Naive thymus-derived CD8-positive, alpha-beta T cell (primary cell): Measurements from ENCODE around the gene CFB. TPM values are rescaled to one million over a fixed set of nuclear protein-coding genes. Genes with fewer than 3 reads are reported as not detected.
"Not testable (repeated sequence)": the region's sequence is repeated elsewhere in the genome, so short reads cannot be mapped to it uniquely, and the experiment has no call there.

Experiments
- ATAC-seq, 2 donors: fragments of 150-1000 bp; cut with Tn5 transposase in 1 of 2; sonication (Bioruptor Pico), chemical (Tn5 transposase) in 1 of 2; 1 replicate in 1 of 2; 2 replicates in 1 of 2; pipeline ENCODE4 v1.10.0; 2021; ENCODE audit warnings: mild to moderate bottlenecking in 2 of 2, moderate library complexity in 2 of 2
- POLR2A ChIA-PET: fragments of 350-600 bp; sonication (Branson Sonifier 250); formaldehyde crosslinking; loops from one replicate; lab custom pipeline; 2021; ENCODE audit warnings: antibody characterized with exemption; lab: Charles Lee
- DNase-seq, 10 donors: peaks; one replicate each; pipeline versions ENCODE4 v3.0.0 to v3.0.0-alpha.2; 2020 to 2022
- H3K27ac Mint-ChIP-seq, 10 donors: one replicate each; pipeline ENCODE4 v1.8.0; 2020 to 2022; ENCODE audit warnings: mild to moderate bottlenecking in 10 of 10, mixed read lengths in 10 of 10, moderate library complexity in 4 of 10, inconsistent platforms in 1 of 10
- H3K27me3 Mint-ChIP-seq, 5 donors: one replicate each; pipeline ENCODE4 v1.8.0; 2021 to 2022; ENCODE audit warnings: mixed read lengths in 5 of 5
- H3K36me3 Mint-ChIP-seq, 3 donors: one replicate each; pipeline ENCODE4 v1.8.0; 2020 to 2022; ENCODE audit warnings: mixed read lengths in 3 of 3, mild to moderate bottlenecking in 2 of 3, inconsistent platforms in 1 of 3
- H3K4me1 Mint-ChIP-seq, 4 donors: one replicate each; pipeline ENCODE4 v1.8.0; 2021 to 2022; ENCODE audit warnings: mixed read lengths in 4 of 4
- H3K4me3 Mint-ChIP-seq, 10 donors: one replicate each; pipeline ENCODE4 v1.8.0; 2020 to 2022; ENCODE audit warnings: mild to moderate bottlenecking in 10 of 10, mixed read lengths in 10 of 10, moderate library complexity in 6 of 10, inconsistent platforms in 1 of 10
- H3K9me3 Mint-ChIP-seq, 9 donors: one replicate each; pipeline ENCODE4 v1.8.0; 2020 to 2022; ENCODE audit warnings: mixed read lengths in 9 of 9, mild to moderate bottlenecking in 3 of 9, inconsistent platforms in 1 of 9, moderate library complexity in 1 of 9
- polyA plus RNA-seq, 3 donors: library from polyadenylated mRNA; unstranded; fragments of 300-500 nt; fragmentation: Illumina TruSeq; gene quantifications; one replicate each; pipeline ENCODE4 v1.2.3, GENCODE V29; 2021
- total RNA-seq, 8 experiments: library from RNA in 2 of 8; stranded (reverse) in 2 of 8; gene quantifications; one replicate each; pipeline ENCODE4 v1.2.3 and lab custom pipeline; 2021 to 2026

The CFB gene
- total and polyA plus RNA-seq, 5 experiments from 2014 or later = 0.22 to 1.4 (median 0.81) TPM; not detected in 1

DNA sequence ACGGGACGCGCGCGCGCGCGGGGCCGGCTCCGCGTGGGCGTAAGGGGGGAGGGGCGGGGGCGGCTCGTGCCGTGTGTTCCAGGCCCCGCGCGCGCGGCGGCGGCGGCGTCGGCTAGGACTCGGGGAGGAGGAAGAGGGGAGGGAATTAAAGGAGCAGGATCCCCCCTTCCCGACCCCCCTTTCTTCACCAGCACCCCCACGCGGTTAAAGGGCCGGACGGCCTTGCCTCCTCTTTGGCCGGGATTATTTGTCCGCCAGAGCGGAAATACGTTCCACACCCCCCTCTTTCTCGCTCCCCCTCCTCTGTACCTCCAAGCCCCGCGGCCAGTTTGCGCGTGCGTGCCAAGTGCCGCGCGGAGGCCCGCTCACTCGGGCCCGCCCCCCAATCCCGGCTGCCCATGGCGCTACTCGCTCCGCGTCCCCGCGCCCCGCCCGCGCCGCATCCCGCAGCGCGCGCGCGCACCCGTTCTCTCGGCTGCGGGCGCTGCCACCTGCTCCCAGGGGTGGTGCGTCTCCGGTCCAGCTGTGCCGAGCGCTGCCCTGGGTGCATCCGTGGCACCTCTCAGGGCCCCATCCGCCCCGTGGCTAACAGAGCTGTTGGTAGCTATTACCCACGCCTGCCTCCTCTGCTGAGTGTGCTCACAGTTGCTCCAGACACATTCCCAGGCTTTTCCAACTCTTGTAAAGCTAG lies 43.8 kb upstream of the CFB start, which contains the start of gene ZBTB12:
Gene ZBTB12 (minus strand): TSS at position 134 of the 691 bp plus-strand sequence. CDS start 781 bp downstream, outside the sequence.
- DNase-seq = peak; percentile 78 to 91 (median 84)
- peaks cover 0 to 4% (median 0%) of the 10 kb centered on the region in 3 donors for H3K36me3 Mint-ChIP-seq
- peak within 1 kb of the TSS; percentile 68 to 96 (median 92) for H3K27ac Mint-ChIP-seq
- H3K4me3 Mint-ChIP-seq = peak within 1 kb of the TSS; percentile 78 to 94 (median 90)
- peaks cover 22 to 36% (median 32%) of the 10 kb centered on the region in 4 donors for H3K4me1 Mint-ChIP-seq
- H3K9me3 Mint-ChIP-seq = no peaks in the 10 kb centered on the region
- ATAC-seq = peak; percentile 58 to 65
- H3K27me3 Mint-ChIP-seq = no peaks in the 10 kb centered on the region
- POLR2A ChIA-PET = interaction anchor here (0.6 to 2.3 kb wide), 25 partner anchors 12 to 1357 kb away, joined by 3 to 13 read pairs (median 4); partner anchors contain the start of genes ABHD16A, ATP6V1G2, DXO and GPANK1

DNA sequence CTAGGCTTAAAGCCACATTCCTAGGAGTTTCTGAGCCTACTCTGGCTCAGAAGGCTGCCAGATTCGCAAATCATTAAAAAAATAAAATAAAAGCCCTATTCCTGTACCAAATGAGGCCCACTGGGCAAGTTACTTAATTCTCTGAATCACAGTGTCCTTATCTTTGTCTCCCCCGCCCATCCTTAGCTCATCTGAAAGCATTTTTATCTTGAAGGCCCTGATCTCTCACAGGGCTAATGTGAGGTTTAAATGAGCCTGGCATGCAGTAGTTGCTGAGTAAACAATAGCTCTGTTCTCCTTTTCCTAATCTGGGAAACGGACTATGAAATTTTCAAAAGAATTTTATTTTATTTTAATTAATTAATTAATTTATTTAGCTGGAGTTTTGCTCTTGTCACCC lies 41.9 kb upstream of the CFB start:
- Mint-ChIP-seq H3K27me3 (peaks cover 0 to 5% (median 0%) of the 10 kb centered on the region in 5 donors), H3K36me3 (no peaks in the 10 kb centered on the region), H3K27ac (no peak overlapping the region), H3K9me3 (no peaks in the 10 kb centered on the region), H3K4me3 (peak overlapping the region in 3 of 10 donors; percentile 1 to 17 (median 9)), H3K4me1 (peaks cover 18 to 25% (median 23%) of the 10 kb centered on the region in 4 donors)
- POLR2A ChIA-PET = interaction anchor here (1.1 to 1.3 kb wide), 2 partner anchors 48 to 201 kb away, joined by 3 read pairs; partner anchors contain the start of gene ABHD16A
- ATAC-seq (no peak), DNase-seq (no peak)

DNA sequence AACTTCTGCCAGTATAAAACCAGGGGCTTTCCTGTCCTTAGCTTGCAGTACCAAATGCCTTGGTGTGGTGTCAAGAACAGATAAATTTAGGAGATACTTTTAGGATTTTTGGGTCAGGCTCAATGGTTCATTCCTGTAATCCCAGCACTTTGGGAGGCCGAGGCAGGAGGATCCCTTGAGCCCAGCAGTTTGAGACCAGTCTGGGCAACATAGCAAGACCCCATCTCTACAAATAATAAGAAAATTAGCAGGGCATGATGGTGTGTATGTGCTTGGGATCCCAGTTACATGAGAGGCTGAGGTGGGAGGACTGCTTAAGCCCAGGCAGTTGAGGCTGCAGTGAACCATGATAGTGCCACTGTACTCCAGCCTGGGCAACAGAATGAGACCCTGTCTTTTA lies 40.9 kb upstream of the CFB start:
- ATAC-seq = no peak
- peaks cover 0 to 5% (median 0%) of the 10 kb centered on the region in 5 donors for H3K27me3 Mint-ChIP-seq
- DNase-seq = no peak
- H3K9me3 Mint-ChIP-seq = no peaks in the 10 kb centered on the region
- peaks cover 10 to 15% (median 12%) of the 10 kb centered on the region in 4 donors for H3K4me1 Mint-ChIP-seq
- no peak overlapping the region for H3K27ac Mint-ChIP-seq
- peak overlapping the region in 1 of 10 donors; percentile 4 for H3K4me3 Mint-ChIP-seq
- POLR2A ChIA-PET = interaction anchor here (0.6 to 1.3 kb wide), 2 partner anchors 47 to 70 kb away, joined by 3 read pairs; no protein-coding TSS in a partner anchor
- H3K36me3 Mint-ChIP-seq = no peaks in the 10 kb centered on the region

GRCh38 chr6:31906122-31906521 lies 39.8 kb upstream of the CFB start:
- no peaks in the 10 kb centered on the region for H3K36me3 Mint-ChIP-seq
- peaks cover 8 to 15% (median 11%) of the 10 kb centered on the region in 4 donors for H3K4me1 Mint-ChIP-seq
- no peak overlapping the region for H3K4me3 Mint-ChIP-seq
- H3K27me3 Mint-ChIP-seq = peaks cover 0 to 5% (median 0%) of the 10 kb centered on the region in 5 donors
- ATAC-seq (no peak), DNase-seq (no peak)
- POLR2A ChIA-PET = no interaction called here
- H3K27ac Mint-ChIP-seq = no peak overlapping the region
- H3K9me3 Mint-ChIP-seq = no peaks in the 10 kb centered on the region

DNA sequence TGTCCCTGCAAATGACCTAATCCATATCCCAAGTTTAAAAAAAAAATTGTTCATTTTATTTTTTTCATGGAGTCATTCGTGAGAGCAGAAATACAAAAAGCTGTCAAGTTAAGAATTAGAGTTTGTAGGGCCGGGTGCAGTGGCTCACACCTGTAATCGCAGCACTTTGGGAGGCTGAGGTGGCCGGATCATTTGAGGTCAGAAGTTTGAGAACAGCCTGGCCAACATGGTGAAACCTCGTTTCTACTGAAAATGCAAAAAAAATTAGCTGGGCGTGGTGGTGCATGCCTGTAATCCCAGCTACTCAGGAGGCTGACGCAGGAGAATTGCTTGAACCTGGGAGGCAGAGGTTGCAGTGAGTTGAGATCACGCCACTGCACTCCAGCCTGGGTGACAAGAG lies 39.2 kb upstream of the CFB start:
- H3K27me3 Mint-ChIP-seq, H3K27ac Mint-ChIP-seq, ATAC-seq, POLR2A ChIA-PET, DNase-seq, H3K9me3 Mint-ChIP-seq, H3K4me3 Mint-ChIP-seq, H3K36me3 Mint-ChIP-seq: not testable (repeated sequence)
- peaks cover 8 to 15% (median 10%) of the 10 kb centered on the region in 4 donors for H3K4me1 Mint-ChIP-seq

GRCh38 chr6:31907158-31907813 lies 38.6 kb upstream of the CFB start:
- ATAC-seq = no peak
- H3K27me3 Mint-ChIP-seq = peaks cover 0 to 5% (median 0%) of the 10 kb centered on the region in 5 donors
- H3K36me3 Mint-ChIP-seq = no peaks in the 10 kb centered on the region

DNA sequence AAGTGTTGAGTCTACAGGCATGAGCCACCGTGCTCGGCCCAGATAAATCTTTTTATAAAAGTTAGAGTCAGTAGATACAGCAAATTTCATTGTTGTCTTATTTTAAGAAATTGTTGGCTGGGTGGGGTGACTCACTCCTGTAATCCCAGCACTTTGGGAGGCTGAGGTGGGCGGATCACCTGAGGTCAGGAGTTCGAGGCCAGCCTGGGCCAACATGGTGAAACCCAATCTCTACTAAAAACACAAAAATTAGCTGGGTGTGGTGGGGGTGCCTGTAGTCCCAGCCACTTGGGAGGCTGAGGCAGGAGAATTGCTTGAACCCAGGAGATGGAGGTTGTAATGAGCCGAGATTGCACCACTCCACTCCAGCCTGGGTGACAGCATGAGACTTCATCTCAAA lies 37.6 kb upstream of the CFB start:
- POLR2A ChIA-PET = interaction anchor here (0.7 to 2.0 kb wide), 3 partner anchors 10 to 41 kb away, joined by 4 to 8 read pairs (median 7); partner anchors contain the start of gene EHMT2
- H3K36me3 Mint-ChIP-seq, H3K4me1 Mint-ChIP-seq, H3K4me3 Mint-ChIP-seq, H3K9me3 Mint-ChIP-seq, ATAC-seq, H3K27ac Mint-ChIP-seq, DNase-seq, H3K27me3 Mint-ChIP-seq: not testable (repeated sequence)

More at GRCh38 chr6:31907158-31907813, 38.6 kb upstream of the CFB start:
- Mint-ChIP-seq H3K27ac (no peak overlapping the region), H3K4me1 (peaks cover 8 to 10% (median 9%) of the 10 kb centered on the region in 4 donors), H3K4me3 (no peak overlapping the region), H3K9me3 (no peaks in the 10 kb centered on the region)
- POLR2A ChIA-PET = interaction anchor here (1.1 kb wide), 1 partner anchor 10 kb away, joined by 7 read pairs; the partner anchor contains the start of gene EHMT2
- DNase-seq = no peak

DNA sequence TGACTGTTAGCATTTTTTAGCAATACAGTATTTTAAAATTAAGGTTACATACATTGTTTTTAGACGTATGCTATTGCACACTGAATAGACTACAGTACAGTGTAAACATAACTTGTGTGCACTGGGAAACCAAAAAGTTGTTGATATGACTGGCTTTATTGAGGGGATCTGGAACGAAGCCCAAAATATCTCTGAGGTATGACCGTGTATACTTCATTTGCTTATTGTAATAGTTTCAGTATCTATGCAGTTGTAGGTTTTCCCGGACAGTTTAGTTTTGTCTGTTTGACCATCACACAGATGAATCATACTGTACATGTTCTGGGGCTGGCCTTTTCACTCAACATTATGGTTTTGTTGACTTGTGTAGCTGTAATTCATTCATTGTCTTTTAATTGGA lies 37.1 kb upstream of the CFB start:
- no peak for DNase-seq
- Mint-ChIP-seq H3K27me3 (peaks cover 0 to 5% (median 0%) of the 10 kb centered on the region in 5 donors), H3K27ac (no peak overlapping the region), H3K4me1 (peaks cover 0 to 3% (median 0%) of the 10 kb centered on the region in 4 donors), H3K36me3 (no peaks in the 10 kb centered on the region), H3K9me3 (no peaks in the 10 kb centered on the region), H3K4me3 (no peak overlapping the region)
- POLR2A ChIA-PET = interaction anchor here (1.1 to 2.0 kb wide), 2 partner anchors 10 to 11 kb away, joined by 4 to 7 read pairs; partner anchors contain the start of gene EHMT2
- ATAC-seq = no peak

DNA sequence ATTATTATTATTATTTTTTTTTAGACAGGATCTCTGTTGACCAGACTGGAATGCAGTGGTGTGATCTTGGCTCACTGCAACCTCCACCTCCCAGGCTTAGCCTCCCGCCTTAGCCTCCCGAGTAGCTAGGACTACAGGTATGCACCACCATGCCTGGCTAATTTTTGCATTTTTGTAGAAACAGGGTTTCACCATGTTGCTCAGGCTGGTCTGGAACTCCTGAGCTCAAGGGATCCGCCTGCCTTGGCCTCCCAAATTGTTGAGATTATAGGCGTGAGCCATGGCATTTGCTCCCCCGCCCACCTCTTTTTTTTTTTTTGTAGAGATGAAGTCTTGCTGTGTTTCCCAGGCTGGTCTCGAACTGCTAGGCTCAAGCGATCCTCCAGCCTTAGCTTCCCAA lies 36.6 kb upstream of the CFB start:
- not testable (repeated sequence) for H3K4me1 Mint-ChIP-seq, DNase-seq, H3K27me3 Mint-ChIP-seq, H3K4me3 Mint-ChIP-seq, H3K36me3 Mint-ChIP-seq, H3K9me3 Mint-ChIP-seq, ATAC-seq
- peak overlapping the region in 1 of 10 donors; percentile 27 for H3K27ac Mint-ChIP-seq
- POLR2A ChIA-PET = interaction anchor here (0.6 to 2.0 kb wide), 5 partner anchors 11 to 1971 kb away, joined by 3 to 7 read pairs (median 3); partner anchors contain the start of gene EHMT2

GRCh38 chr6:31911826-31912585 lies 33.9 kb upstream of the CFB start:
- H3K27ac Mint-ChIP-seq = no peak overlapping the region
- no peaks in the 10 kb centered on the region for H3K9me3 Mint-ChIP-seq
- peaks cover 0 to 3% (median 0%) of the 10 kb centered on the region in 4 donors for H3K4me1 Mint-ChIP-seq
- no peak overlapping the region for H3K4me3 Mint-ChIP-seq
- POLR2A ChIA-PET = no interaction called here
- H3K36me3 Mint-ChIP-seq = no peaks in the 10 kb centered on the region
- ATAC-seq = no peak
- DNase-seq = no peak
- peaks cover 0 to 16% (median 9%) of the 10 kb centered on the region in 5 donors for H3K27me3 Mint-ChIP-seq

- Mint-ChIP-seq H3K27ac (peak overlapping the region in 1 of 10 donors; percentile 24), H3K4me1 (peaks cover 0 to 3% (median 0%) of the 10 kb centered on the region in 4 donors), H3K4me3 (no peak overlapping the region), H3K36me3 (no peaks in the 10 kb centered on the region), H3K27me3 (peaks cover 0 to 16% (median 8%) of the 10 kb centered on the region in 5 donors), H3K9me3 (no peaks in the 10 kb centered on the region)
- no peak for ATAC-seq
- POLR2A ChIA-PET = no interaction called here
- no peak for DNase-seq
Measured at GRCh38 chr6:31915351-31915750, 30.5 kb upstream of the CFB start.

- Mint-ChIP-seq H3K4me1 (peaks cover 0 to 3% (median 0%) of the 10 kb centered on the region in 4 donors), H3K4me3 (no peak overlapping the region), H3K9me3 (no peaks in the 10 kb centered on the region), H3K27ac (peak overlapping the region in 1 of 10 donors; percentile 24), H3K27me3 (peaks cover 0 to 16% (median 8%) of the 10 kb centered on the region in 5 donors), H3K36me3 (no peaks in the 10 kb centered on the region)
- no peak for DNase-seq
- POLR2A ChIA-PET = no interaction called here
- no peak for ATAC-seq
Measured at GRCh38 chr6:31915756-31916155, 30.1 kb upstream of the CFB start.
